Measurements from ENCODE around the gene GARIN5A.

Gene GARIN5A

GRCh38 chr19:50507376-50507775, 30.7 kb upstream of the GARIN5A start:
- CTCF ChIA-PET: no interaction called here
- H3K27ac ChIP-seq: no peak overlapping the region
- TF ChIP-seq CTCF (conservative IDR thresholded peaks at IDR 0.05; ENCODE audit: low read depth): no peak
- no peak for DNase-seq (ENCODE audit: low spot score)
- POLR2A ChIA-PET (ENCODE audit: low non-redundant PET): no interaction called here

- CTCF ChIA-PET: no interaction called here
- no peak for DNase-seq (ENCODE audit: low spot score)
- POLR2A ChIA-PET (ENCODE audit: low non-redundant PET): no interaction called here
- no peak overlapping the region for H3K27ac ChIP-seq
- no peak for TF ChIP-seq CTCF (conservative IDR thresholded peaks at IDR 0.05; ENCODE audit: low read depth)
Measured at GRCh38 chr19:50506700-50507099, 30.1 kb upstream of the GARIN5A start.

GRCh38 chr19:50505856-50506611, 29.4 kb upstream of the GARIN5A start:
- ChIA-PET CTCF (no interaction called here), POLR2A (ENCODE audit: low non-redundant PET) (no interaction called here)
- no peak for DNase-seq (ENCODE audit: low spot score)
- TF ChIP-seq CTCF (conservative IDR thresholded peaks at IDR 0.05; ENCODE audit: low read depth): no peak
- no peak overlapping the region for H3K27ac ChIP-seq

- no peak for TF ChIP-seq CTCF (conservative IDR thresholded peaks at IDR 0.05; ENCODE audit: low read depth)
- ChIA-PET POLR2A (ENCODE audit: low non-redundant PET) (interaction anchor here (1.2 kb wide), 1 partner anchor 9 kb away, joined by 4 read pairs; the partner anchor contains the start of gene JOSD2), CTCF (no interaction called here)
- H3K27ac ChIP-seq: no peak overlapping the region
- no peak for DNase-seq (ENCODE audit: low spot score)
Measured at GRCh38 chr19:50501568-50502475, 25.2 kb upstream of the GARIN5A start.

GRCh38 chr19:50501186-50501567, 24.5 kb upstream of the GARIN5A start:
- no peak for TF ChIP-seq CTCF (conservative IDR thresholded peaks at IDR 0.05; ENCODE audit: low read depth)
- DNase-seq (ENCODE audit: low spot score): no peak
- no peak overlapping the region for H3K27ac ChIP-seq
- ChIA-PET CTCF (no interaction called here), POLR2A (ENCODE audit: low non-redundant PET) (interaction anchor here (1.2 kb wide), 1 partner anchor 10 kb away, joined by 4 read pairs; the partner anchor contains the start of gene JOSD2)

- ChIA-PET CTCF (no interaction called here), POLR2A (ENCODE audit: low non-redundant PET) (no interaction called here)
- no peak for DNase-seq (ENCODE audit: low spot score)
- TF ChIP-seq CTCF (conservative IDR thresholded peaks at IDR 0.05; ENCODE audit: low read depth): no peak
- H3K27ac ChIP-seq: no peak overlapping the region
Measured at GRCh38 chr19:50500753-50501151, 24.1 kb upstream of the GARIN5A start.
